GM21390 (cell line): ENCODE results near the gene SARS2.
A peak's percentile ranks its signal among the peaks of the same experiment; 100 is the strongest.
"Not testable (repeated sequence)": the region's sequence is repeated elsewhere in the genome, so short reads cannot be mapped to it uniquely, and the experiment has no call there.

Experiments
- ATAC-seq: cut with Tn5 transposase; IDR thresholded peaks from one replicate; pipeline ENCODE4 v1.9.1; 2021; ENCODE audit not compliant: unreplicated experiment

Gene SARS2

DNA sequence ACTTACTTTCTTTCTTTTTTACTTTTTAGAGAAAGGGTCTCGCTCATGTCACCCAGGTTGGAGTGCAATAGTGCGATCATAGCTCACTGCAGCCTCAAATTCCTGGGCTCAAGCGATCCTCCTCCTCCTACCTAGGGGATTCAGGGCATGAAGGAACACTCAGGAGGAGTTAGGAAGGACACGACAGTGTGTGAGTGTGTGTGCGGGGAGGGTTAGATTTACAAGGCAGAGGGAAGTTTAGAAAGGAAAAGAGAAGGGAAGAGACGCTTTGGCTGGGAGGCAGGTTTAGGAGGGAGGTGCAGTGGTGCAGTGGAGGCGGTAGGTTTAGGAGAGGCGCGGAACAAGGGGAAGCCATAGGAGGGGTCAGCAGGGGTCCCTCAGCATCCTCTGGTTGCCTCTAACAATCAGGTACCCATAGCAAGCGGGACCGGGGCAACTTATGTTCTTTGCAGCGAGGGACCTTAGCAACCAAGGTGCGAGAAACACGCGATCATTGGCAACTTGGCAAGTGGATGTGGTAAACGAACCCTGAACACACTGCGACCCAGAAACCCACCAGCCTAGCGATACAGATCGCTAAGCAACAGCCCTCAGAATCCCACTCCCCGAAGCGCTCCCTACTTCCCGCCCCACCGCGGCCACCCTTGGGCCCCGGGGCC, 31.6 kb downstream of the SARS2 start:
- no peak for ATAC-seq

DNA sequence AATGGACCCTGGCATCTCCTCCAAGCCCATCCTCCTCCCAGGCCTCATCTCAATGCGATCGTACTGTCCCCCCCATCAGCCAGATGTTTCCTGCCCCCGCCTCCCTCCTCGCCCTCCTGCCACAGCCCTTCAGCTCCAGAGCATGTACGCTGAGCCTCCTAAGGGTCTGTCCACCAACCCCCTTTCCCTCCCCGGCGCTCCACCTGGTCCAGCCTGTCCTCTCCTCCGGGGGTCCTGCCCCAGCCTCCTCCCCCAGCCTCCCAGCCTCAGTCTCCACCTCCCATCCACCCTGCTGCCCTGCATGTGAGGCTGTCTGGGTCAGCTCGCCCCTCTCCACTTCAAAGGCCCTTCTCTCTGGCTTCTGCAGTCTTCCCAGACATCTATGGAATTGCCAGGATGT, 35.6 kb downstream of the SARS2 start:
- ATAC-seq = no peak

DNA sequence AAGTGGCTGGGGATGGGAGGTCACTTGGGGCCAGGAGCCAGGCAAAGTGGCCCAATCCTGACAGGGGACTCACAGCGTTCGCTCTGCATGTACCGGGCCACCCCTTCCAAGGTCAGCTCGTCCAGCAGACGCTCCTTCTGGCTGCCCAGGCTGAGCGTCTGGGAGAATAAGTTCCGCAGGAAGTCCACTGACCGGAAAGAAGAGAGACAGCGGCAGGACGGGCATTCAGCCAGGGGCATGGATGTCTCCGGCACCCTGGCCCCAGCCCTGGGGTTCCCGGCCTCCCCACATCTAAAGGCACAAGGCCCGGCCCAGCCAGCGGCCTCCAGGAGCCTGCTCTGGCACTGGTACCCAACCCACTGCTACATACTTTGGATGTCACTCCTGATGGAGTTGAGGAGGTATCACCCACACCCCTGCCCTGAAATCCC, 37.2 kb downstream of the SARS2 start:
- ATAC-seq = no peak

DNA sequence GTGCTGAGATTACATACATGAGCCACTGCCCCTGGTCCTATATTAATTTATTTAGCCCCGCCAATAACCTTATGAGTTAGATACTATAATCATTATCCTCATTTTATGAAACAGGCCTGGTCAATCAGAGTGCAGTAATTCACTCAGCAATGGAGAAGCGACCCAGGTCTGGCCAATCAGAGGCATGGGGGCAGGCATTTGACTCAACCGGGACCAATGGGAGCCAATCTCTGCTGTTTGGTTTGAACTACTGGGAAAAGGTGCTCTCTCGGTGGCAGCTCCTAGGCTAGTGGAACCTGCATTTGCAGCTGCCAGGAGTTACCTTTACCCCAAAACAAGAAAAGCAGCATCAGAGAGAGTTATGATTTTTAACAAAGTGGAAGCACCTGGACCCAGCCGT, 37.7 kb downstream of the SARS2 start:
- ATAC-seq = no peak

DNA sequence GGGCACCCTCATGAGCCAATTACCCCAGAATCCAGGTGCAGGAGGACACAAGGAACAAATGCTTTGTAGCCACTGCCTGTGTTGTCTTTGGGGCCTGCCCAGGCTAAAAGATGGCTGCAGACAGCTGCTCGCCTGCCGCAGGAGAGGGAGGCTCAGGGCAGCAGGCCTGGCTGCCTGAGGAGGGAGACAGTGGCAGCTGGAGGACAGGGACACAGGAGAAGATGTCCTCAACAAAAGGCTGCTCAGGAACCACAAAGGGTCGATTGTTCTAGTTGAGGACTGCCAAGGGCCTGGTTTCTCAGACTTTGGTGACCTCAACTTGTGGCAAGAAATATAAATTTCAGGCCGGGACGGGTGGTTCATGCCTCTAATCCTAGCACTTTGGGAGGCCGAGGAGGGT, 38.8 kb downstream of the SARS2 start:
- ATAC-seq = no peak

DNA sequence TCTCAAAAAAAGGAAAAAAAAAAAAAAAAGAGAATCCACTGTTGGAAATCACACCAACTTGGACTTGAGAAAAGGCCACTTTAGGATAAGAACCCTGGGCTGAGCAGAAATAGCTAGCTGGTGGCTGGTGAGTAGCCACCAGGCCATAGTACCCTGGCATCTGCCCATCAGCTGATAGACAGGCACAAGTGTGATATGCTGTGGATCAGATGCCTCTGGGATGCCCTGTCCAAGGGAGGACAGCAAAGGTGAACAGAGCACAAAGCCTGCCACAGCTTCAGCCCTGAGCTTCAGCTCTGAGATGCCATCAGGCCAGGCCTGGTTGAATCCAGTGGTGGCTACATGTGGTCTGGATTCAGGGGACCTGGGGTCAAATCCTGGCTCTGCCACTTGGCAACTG, 39.9 kb downstream of the SARS2 start:
- ATAC-seq = no peak

DNA sequence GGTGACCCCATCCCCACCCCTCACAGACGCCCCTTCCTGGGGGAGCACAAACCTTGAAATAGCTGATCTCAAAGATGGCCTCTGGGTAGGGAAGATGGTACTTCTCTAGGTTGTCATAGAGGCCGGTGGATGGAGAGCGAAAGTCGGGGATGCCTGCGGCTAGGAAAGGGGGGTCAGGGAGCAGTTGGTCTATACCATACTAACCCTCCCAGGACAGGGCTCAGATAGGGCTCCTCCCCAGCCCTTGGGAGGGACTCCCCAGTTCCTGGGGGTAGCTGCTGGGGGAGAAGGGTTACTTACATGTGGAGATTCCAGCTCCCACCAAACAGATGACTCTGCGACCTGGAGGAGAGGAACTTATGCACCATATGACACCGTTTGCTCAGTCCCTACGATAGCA, 40.8 kb downstream of the SARS2 start:
- ATAC-seq = no peak

DNA sequence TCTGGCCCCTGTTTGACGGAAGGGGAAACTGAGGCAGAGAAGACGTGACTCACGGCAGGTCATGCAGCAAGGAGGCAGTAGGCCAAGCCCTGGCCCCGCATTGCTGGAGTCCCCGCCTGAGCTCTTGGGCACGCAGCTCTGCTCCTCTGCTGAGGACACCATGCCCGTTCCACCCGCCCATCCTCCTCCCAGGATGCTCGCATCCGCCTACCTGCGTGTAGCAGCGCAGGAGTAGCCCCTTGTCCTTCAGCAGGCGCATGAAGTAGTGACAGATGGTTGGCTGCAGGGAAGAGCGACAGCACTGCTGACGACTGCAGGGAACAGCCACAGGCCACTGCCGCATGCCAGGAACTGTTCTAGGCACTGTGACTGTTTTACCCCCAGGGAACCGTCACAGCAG, 41.7 kb downstream of the SARS2 start:
- no peak for ATAC-seq

DNA sequence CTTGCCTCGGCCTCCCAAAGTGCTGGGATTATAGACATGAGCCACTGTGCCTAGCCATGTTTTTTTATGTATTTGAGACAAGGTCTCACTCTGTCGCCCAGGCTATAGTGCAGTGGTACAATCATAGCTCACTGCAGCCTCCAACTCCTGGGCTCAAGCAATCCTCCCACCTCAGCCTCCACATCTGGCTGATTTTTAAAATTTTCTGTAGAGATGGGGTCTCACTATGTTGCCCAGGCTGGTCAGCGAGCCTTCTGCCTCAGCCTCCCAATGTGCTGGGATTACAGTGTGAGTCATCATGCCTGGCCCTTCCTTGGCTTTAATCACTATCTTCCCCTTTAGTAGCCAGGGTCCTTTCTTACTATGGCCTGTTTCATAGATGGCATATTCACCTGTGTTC, 45.9 kb downstream of the SARS2 start:
- ATAC-seq = not testable (repeated sequence)

DNA sequence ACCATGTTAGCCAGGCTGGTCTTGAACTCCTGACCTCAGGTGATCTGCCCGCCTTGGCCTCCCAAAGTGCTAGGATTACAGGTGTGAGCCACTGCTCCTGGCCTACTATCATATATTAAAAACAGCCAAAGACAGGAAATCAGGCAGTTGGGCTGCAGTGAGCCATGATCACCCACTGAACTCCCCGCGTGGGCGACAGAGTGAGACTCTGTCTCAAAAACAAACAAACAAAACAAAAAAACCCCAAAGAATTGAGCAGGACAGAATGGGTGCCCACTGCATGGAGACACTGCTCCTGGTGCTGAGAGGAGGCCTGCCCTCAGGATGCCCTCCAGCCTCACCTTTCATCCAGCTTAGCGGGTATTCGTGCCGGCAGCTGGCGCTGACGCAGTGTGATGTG, 47.3 kb downstream of the SARS2 start:
- ATAC-seq = no peak

DNA sequence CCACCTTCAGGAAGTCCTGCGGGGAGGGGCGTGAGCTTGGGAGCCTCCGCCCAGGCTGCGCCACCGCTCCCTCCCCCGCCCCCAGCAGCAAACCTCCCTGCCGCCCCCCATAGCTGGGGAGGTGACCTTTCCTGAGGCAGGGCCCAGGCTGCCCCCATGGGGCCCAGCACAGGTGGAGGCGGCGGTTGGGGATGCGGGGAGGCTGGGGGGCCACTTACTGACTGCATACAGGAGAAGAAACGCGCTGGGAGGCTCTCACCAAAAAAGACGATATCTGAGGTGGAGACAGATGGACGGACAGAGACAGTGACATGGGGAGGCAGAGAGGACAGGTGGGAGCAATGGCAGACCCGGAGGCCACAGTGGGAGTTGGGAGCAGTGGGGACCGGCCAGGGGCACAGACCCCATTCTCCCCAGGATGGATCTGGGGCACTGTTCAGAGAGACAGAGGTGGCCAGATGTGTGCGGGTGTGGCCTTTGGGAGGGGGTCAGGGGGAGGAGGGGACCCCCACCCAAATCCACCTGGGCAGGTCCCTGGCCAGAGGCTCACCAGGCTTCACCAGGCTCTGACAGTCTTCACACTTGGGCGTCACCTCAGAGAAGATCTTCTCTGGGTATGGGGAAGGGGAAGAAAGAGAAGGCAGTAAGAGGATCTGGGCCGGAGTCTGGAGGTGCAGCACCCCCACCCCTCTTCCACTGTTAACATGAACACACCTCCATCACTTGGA, 49.5 kb downstream of the SARS2 start:
- ATAC-seq = no peak

DNA sequence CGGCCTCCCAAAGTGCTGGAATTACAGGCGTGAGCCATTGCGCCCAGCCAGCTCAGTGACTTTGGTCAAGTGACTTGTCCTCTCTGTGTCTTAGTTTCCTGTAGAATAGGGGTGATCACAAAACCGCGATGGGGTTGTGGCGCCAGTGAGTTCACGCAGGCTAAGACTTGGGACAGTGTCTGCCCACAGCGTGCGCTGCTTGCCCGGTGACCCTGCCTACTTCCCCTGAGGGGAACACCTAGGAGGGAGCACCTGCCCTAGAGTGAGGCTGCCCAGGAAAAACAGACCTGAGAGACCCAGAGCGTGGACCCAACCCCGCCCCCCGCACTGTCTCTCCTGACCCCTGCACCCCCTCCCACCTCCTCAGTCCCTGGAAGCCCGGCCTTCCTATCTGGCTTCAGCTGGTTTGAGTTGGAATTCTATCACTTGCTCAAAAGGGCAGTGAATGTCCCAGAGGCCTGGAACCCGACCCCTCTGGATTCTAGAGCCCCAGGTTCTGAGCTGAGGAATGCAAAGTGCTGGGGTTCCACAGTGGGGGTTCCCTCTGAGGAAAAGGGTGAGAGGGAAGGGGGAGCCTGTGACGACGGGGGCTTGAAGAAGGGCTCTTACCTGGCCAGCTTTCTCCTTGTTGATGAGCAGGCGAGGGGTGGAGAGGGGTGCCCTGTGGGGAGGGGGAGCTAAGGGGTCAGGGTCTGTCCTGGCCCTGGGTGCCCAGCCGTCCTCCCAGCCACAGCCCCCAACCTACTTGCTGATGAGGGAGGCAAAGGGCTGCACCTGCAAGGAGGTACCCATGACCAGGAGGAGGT, 50.3 kb downstream of the SARS2 start:
- no peak for ATAC-seq

DNA sequence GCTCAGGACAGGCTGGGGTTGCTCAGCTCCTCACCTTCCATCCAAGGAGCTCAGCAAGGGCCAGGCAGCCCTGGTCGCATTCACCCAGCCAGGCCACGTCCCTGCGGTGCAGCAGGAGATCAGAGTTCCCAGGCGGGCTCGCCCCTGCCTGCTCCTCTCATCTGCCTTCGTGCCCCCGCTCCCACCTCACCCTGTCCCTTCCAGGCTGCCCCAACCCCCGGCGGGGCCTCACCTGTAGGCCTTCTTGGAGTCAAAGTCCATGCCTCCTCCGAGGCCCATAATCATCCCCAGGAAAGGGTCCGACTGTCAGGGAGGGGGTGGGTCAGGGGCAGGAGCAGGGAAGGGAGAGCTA, 51.2 kb downstream of the SARS2 start:
- no peak for ATAC-seq

DNA sequence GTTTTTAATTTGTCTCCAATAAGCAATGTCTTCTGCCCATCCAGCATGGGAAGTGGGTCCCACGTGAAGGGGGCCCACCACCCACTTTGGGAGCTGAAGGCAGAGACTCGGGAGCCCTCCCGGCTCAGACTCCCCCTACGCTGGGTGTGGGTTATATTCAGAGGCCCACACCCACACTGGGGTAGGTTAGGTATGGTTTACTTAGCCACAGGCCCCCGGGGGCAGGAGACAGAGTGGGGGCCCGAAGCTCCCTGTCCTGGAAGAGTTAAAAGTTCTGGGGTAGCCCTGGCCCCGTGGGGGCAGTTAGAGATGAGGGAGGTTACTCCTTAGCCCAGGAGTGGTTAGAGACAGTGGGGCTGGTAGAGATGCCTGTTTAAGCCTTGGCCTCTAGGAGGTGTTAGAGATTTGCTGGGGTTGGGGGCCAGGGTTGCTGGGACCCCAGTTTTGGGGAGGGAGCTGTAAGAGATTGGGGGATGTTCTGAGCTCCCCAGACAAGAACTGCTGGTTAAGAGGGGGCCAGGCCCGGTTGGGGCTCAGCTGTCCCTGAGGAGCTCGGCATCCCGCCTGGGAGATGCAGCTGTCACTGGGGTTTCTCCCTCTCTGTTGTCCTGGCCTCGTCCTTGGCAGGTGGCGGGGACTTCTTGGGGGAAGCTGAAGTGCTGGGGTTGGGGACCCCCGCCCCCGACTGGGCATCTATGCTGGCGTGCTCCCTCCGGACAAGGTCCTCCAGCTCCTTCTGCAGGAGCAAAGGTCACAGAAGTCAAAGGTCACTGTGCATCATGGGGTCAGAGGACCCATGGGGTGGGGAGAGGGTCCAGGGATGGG, 51.8 kb downstream of the SARS2 start:
- ATAC-seq = no peak

DNA sequence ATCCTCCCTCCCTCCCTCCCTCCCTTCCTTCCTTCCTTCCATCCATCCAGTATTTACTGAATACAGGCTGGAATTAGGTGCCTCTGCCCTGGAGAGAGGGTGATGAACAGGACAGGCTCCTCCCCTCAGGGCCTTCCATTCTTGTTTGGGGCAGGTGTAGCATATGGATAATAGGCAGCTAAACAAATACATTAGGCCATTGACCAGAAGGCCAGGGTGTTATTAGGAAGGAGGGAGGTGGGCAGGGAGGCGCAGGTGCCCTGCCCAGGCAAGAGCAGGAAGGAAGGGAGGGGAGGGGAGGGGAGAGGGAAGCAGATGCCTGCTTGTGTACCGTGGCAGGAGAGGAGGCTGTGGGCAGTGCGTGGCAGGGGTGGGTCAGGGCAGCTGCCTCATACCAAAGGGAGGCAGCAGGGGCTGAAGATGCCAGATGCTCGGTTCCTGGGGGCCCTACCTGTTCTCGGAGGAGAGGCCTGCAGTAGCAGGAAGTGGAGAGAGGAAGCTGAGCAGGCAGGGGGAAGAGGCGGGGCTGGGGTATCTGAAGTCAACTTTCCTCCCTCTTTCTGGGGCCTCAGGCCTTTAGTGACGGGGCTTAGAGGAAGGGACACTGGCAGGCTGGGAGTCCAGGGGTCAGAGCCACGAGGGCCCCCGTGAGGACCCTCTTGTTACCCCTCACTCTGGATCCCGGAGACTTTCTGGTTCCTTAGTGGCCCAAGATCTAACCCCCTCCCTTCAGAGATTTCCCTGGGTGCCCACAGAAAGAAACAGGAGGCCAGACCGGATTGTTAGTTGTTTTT, 52.6 kb downstream of the SARS2 start, which contains the start of gene RINL:
TSS of gene RINL (minus strand) at position 495 of the 794 bp plus-strand sequence. CDS start 1,533 bp downstream, outside the sequence.
- peak; percentile 53 for ATAC-seq

DNA sequence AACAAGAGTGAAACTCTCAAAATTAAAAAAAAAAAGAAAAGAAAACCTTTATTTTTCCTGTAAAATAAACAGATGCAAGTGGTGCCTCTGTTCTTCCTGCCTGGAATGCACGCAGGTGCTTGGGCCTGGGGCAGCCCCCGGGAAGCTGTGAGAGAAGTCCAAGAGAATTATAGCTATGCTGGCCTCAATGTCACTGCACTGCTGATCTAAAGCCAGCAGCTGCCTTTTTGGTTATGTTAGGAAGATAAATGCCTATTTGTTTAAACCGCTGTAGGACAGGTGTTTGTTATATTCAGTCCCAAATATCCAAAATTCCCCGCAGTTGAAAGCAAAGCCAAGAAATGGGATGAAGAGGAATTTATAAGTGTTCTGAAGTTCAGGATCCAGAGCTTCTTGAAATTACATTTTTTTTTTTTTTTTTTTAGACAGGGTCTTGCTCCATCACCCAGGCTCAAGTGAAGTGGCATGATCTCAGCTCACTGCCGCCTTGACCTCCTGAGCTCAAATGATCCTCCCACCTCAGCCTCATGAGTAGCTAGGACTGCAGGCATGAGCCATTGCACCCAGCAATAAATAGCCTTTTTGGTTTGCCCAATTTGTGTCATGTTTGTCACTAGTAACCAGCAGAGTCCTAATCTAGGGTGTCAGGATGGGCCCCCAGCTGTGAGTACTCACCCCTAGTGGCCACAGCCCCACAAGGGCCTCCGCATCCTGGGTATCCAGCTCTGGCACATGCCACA, 54.7 kb downstream of the SARS2 start:
- no peak for ATAC-seq

DNA sequence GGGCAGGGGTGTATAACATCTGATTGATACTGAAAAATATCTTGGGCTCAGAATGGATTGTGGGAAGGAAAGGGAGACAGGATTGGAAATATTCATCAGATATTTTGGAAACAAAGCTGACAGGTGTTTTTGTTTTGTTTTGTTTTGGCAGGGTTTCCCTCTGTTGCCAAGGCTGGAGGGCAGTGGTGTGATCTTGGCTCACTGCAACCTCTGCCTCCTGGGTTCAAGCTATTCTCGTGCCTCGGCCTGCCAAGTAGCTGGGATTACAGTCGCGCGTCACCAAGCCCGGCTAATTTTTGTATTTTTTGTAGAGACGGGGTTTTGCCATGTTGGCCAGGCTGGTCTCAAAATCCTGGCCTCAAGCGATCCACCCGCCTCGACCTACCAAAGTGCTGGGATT, 57.2 kb downstream of the SARS2 start:
- ATAC-seq = not testable (repeated sequence)

DNA sequence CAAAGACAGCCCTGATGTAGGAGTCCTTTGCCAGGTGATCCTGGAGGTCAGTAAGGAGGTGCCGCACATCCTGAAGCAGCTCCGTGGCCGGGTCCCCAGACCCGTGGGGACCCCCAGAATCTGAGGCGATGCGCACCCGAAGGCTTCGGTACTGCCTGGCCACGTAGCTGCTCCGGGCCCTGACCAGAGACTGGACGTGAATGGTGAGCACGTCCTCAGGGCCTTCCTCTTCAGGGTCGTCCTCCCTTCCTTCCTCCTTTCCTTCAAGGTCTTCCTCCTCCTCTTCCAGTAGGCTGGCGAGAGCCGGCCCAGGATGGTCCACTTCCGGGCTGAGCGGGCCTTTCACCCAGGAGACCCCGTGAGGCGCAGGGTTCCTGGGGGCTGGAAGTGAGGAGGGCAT, 60.0 kb downstream of the SARS2 start:
- no peak for ATAC-seq

DNA sequence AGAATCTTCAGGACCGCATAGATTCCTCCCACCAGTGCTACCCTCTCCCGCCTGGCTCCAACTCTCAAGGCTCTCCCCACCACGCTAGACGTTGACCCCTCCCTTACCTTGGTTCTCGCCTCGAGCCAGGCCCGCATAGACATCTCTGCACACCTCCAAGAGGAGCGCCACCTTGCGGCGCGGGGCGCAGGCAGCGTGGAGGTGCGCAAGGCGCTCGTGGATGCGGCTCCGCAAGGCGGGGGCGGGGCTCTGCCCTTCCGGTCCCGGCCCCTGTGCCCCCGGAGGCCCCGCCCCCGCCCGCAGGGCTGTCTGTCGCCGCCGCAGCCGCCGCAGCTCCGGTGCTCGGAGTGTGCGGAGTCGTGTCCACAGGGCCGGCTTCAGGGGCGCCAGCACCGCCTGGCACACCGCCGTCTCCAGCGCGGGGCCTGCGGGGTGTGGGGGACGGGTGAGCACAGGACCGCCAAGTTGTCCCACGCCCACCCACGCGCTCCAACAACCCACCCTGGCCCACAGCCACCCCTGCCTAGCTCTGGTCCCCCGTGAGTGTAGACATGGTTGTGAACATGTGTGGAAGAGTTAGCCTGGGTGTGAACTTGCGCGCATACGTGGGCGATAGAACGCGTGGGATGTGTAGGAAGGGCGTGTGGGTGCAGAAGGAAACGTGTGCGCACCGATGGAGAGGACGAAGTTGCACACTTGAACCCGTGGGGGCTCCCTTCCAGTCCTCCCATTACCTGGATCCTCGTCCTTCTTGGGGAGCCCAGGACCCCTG, 60.5 kb downstream of the SARS2 start:
- peak; percentile 71 for ATAC-seq
